Neural cell (in vitro differentiated cells): ENCODE measurements around the gene PDE11A.

ENCODE experiments used
- CTCF ChIP-seq: fragments of 450-650 bp; IDR thresholded peaks from 2 replicates; pipeline ENCODE4 v1.5.1; 2014; ENCODE audit warnings: antibody characterized with exemption, mild to moderate bottlenecking, moderate library complexity; ENCODE audit not compliant: poor library complexity, severe bottlenecking
- EZH2 ChIP-seq: fragments of 200-600, 300-800 bp; shearing (Covaris generic), sonication (generic); IDR thresholded peaks from 2 replicates; pipeline ENCODE4 v1.6.1; 2014; ENCODE audit warnings: antibody characterized with exemption, low read length, borderline replicate concordance, mild to moderate bottlenecking; ENCODE audit not compliant: insufficient read depth, poor library complexity, severe bottlenecking
- POLR2AphosphoS5 ChIP-seq: IDR thresholded peaks from 2 replicates; pipeline ENCODE4 v1.6.1; 2012
- REST ChIP-seq: IDR thresholded peaks from 2 replicates; pipeline ENCODE4 v1.6.1; 2012; ENCODE audit warnings: borderline replicate concordance
- TAF1 ChIP-seq: IDR thresholded peaks from 2 replicates; pipeline ENCODE4 v1.6.1; 2012; ENCODE audit warnings: low read depth

GRCh38 chr2:177742851-177743250 is 329.7 kb downstream of the PDE11A start:
- TF ChIP-seq TAF1 (no peak), REST (no peak), CTCF (no peak), EZH2 (no peak), POLR2AphosphoS5 (no peak)
